ENCODE measurements around the gene SPIRE2. TPM values are rescaled to one million over a fixed set of nuclear protein-coding genes. Genes with fewer than 3 reads are reported as not detected.

Gene SPIRE2
- total RNA-seq, 1 experiment from 2014 or later = 1.0 TPM

DNA sequence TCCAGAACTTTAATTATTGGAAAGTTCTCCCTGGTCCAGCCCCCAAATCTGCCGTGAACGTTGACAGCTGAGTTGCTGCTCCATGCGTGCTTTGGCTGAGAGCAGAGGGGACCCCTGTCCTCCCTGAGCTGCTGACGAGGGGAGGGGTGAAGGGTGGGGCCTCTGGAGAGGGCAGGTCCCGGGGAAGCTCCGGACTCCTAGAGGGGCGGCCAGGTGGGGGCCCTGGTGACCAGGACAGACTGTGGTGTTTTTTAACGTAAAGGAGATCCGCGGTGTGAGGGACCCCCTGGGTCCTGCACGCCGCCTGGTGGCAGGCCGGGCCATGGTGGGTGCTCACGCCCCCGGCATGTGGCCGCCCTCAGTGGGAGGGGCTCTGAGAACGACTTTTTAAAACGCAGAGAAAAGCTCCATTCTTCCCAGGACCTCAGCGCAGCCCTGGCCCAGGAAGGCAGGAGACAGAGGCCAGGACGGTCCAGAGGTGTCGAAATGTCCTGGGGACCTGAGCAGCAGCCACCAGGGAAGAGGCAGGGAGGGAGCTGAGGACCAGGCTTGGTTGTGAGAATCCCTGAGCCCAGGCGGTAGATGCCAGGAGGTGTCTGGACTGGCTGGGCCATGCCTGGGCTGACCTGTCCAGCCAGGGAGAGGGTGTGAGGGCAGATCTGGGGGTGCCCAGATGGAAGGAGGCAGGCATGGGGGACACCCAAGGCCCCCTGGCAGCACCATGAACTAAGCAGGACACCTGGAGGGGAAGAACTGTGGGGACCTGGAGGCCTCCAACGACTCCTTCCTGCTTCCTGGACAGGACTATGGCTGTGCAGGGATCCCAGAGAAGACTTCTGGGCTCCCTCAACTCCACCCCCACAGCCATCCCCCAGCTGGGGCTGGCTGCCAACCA is 90.4 kb downstream of the SPIRE2 start, which contains the start of gene MC1R:
TSS of gene MC1R (plus strand) at position 410 of the 895 bp plus-strand sequence. CDS start at position 807, 397 bp downstream.
- no peaks in the 10 kb centered on the region for H3K36me3 ChIP-seq (ENCODE audit: insufficient read depth, low read length)
- peak within 1 kb of the TSS; percentile 62 for H3K9ac ChIP-seq (ENCODE audit: low read length)
- peaks cover 18% of the 10 kb centered on the region for H4K20me1 ChIP-seq (ENCODE audit: insufficient read depth, low read depth, low read length)
- H3K27ac ChIP-seq (ENCODE audit: low read length) = peak within 1 kb of the TSS; percentile 59
- H3K9me2 ChIP-seq (replicated peaks; ENCODE audit: insufficient read depth, low read length) = no peaks in the 10 kb centered on the region
- peak within 1 kb of the TSS; percentile 46; the same call in 1 of the 2 replicates for H3K4me3 ChIP-seq (ENCODE audit: low read length)
- H3K4me1 ChIP-seq (ENCODE audit: low read length) = peaks cover 45% of the 10 kb centered on the region
- H2AFZ ChIP-seq (ENCODE audit: low read length) = peak within 1 kb of the TSS; percentile 44; the same call in 1 of the 2 replicates
- H3K27me3 ChIP-seq (ENCODE audit: low read length) = no peaks in the 10 kb centered on the region
- peak; percentile 87 for DNase-seq
- peaks cover 3% of the 10 kb centered on the region for H3K79me2 ChIP-seq (ENCODE audit: low read length)
- no peaks in the 10 kb centered on the region for H3K9me3 ChIP-seq (ENCODE audit: low read length)
- H3K4me2 ChIP-seq (ENCODE audit: low read depth, low read length, poor library complexity, severe bottlenecking) = peak within 1 kb of the TSS; percentile 69

DNA sequence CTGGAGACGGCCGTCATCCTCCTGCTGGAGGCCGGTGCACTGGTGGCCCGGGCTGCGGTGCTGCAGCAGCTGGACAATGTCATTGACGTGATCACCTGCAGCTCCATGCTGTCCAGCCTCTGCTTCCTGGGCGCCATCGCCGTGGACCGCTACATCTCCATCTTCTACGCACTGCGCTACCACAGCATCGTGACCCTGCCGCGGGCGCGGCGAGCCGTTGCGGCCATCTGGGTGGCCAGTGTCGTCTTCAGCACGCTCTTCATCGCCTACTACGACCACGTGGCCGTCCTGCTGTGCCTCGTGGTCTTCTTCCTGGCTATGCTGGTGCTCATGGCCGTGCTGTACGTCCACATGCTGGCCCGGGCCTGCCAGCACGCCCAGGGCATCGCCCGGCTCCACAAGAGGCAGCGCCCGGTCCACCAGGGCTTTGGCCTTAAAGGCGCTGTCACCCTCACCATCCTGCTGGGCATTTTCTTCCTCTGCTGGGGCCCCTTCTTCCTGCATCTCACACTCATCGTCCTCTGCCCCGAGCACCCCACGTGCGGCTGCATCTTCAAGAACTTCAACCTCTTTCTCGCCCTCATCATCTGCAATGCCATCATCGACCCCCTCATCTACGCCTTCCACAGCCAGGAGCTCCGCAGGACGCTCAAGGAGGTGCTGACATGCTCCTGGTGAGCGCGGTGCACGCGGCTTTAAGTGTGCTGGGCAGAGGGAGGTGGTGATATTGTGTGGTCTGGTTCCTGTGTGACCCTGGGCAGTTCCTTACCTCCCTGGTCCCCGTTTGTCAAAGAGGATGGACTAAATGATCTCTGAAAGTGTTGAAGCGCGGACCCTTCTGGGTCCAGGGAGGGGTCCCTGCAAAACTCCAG is 91.5 kb downstream of the SPIRE2 start:
- Histone ChIP-seq H3K27me3 (ENCODE audit: low read length) (no peaks in the 10 kb centered on the region), H3K4me1 (ENCODE audit: low read length) (peaks cover 55% of the 10 kb centered on the region)

DNA sequence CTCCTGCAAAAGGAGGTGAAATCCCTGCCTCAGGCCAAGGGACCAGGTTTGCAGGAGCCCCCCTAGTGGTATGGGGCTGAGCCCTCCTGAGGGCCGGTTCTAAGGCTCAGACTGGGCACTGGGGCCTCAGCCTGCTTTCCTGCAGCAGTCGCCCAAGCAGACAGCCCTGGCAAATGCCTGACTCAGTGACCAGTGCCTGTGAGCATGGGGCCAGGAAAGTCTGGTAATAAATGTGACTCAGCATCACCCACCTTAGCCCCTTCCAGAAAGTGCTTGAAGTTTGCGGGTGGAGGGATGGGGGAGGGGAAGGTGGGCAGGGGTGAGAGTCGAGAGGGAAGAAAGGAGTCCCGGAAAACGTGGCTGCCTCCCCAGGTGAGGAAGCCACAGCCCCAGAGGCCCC is 92.4 kb downstream of the SPIRE2 start:
- Histone ChIP-seq H3K27me3 (ENCODE audit: low read length) (no peaks in the 10 kb centered on the region), H3K27ac (ENCODE audit: low read length) (no peak overlapping the region), H3K79me2 (ENCODE audit: low read length) (peaks cover 12% of the 10 kb centered on the region), H3K9me3 (ENCODE audit: low read length) (no peaks in the 10 kb centered on the region), H3K9ac (ENCODE audit: low read length) (peak overlapping the region; percentile 20; the same call in 1 of the 2 replicates), H3K4me2 (ENCODE audit: low read depth, low read length, poor library complexity, severe bottlenecking) (no peak overlapping the region), H3K36me3 (ENCODE audit: insufficient read depth, low read length) (no peaks in the 10 kb centered on the region), H3K4me1 (ENCODE audit: low read length) (peaks cover 63% of the 10 kb centered on the region), H2AFZ (ENCODE audit: low read length) (no peak overlapping the region), H4K20me1 (ENCODE audit: insufficient read depth, low read depth, low read length) (peaks cover 25% of the 10 kb centered on the region), H3K4me3 (ENCODE audit: low read length) (no peak overlapping the region), H3K9me2 (replicated peaks; ENCODE audit: insufficient read depth, low read length) (no peaks in the 10 kb centered on the region)
- no peak for DNase-seq

More for the DNA sequence above, 91.5 kb downstream of the SPIRE2 start:
- no peak overlapping the region for H3K9ac ChIP-seq (ENCODE audit: low read length)
- H3K4me2 ChIP-seq (ENCODE audit: low read depth, low read length, poor library complexity, severe bottlenecking) = no peak overlapping the region
- DNase-seq = no peak
- peaks cover 25% of the 10 kb centered on the region for H4K20me1 ChIP-seq (ENCODE audit: insufficient read depth, low read depth, low read length)
- H3K9me3 ChIP-seq (ENCODE audit: low read length) = no peaks in the 10 kb centered on the region
- H3K27ac ChIP-seq (ENCODE audit: low read length) = no peak overlapping the region
- no peaks in the 10 kb centered on the region for H3K9me2 ChIP-seq (replicated peaks; ENCODE audit: insufficient read depth, low read length)
- no peaks in the 10 kb centered on the region for H3K36me3 ChIP-seq (ENCODE audit: insufficient read depth, low read length)
- no peak overlapping the region for H2AFZ ChIP-seq (ENCODE audit: low read length)
- peaks cover 7% of the 10 kb centered on the region for H3K79me2 ChIP-seq (ENCODE audit: low read length)
- H3K4me3 ChIP-seq (ENCODE audit: low read length) = no peak overlapping the region

Other genes with a start within 250 kb of the SPIRE2 start
- 0.87 and 1.7 TPM in 2 replicates for gene DPEP1, start 214.8 kb upstream of the SPIRE2 start, total RNA-seq (2014; rRNA removed; shearing (Covaris generic); ENCODE audit: low replicate concordance)
- 35.3 and 52.4 TPM in 2 replicates for gene CHMP1A, start 170.8 kb upstream of the SPIRE2 start, total RNA-seq (2014; rRNA removed; shearing (Covaris generic); ENCODE audit: low replicate concordance)
- gene SPATA33, start 170.6 kb upstream of the SPIRE2 start, total RNA-seq (2014; rRNA removed; shearing (Covaris generic); ENCODE audit: low replicate concordance) = 5.1 and 5.3 TPM in 2 replicates
- gene CDK10, start 141.8 kb upstream of the SPIRE2 start, total RNA-seq (2014; rRNA removed; shearing (Covaris generic); ENCODE audit: low replicate concordance) = 25.6 and 61.6 TPM in 2 replicates
- 4.7 and 14.8 TPM in 2 replicates for gene SPATA2L, start 126.8 kb upstream of the SPIRE2 start, total RNA-seq (2014; rRNA removed; shearing (Covaris generic); ENCODE audit: low replicate concordance)
- 4.8 and 5.6 TPM in 2 replicates for gene VPS9D1, start 107.6 kb upstream of the SPIRE2 start, total RNA-seq (2014; rRNA removed; shearing (Covaris generic); ENCODE audit: low replicate concordance)
- gene ZNF276, start 106.9 kb upstream of the SPIRE2 start, total RNA-seq (2014; rRNA removed; shearing (Covaris generic); ENCODE audit: low replicate concordance) = 21.8 and 41.5 TPM in 2 replicates
- 49.3 and 57.3 TPM in 2 replicates for gene FANCA, start 11.8 kb upstream of the SPIRE2 start, total RNA-seq (2014; rRNA removed; shearing (Covaris generic); ENCODE audit: low replicate concordance)
- gene TCF25, start 45.1 kb downstream of the SPIRE2 start, total RNA-seq (2014; rRNA removed; shearing (Covaris generic); ENCODE audit: low replicate concordance) = 71.8 and 125 TPM in 2 replicates
- gene MC1R, start 90.4 kb downstream of the SPIRE2 start, total RNA-seq (2014; rRNA removed; shearing (Covaris generic); ENCODE audit: low replicate concordance) = 3.2 and 4.8 TPM in 2 replicates
- 210 and 405 TPM in 2 replicates for gene TUBB3, start 94.9 kb downstream of the SPIRE2 start, total RNA-seq (2014; rRNA removed; shearing (Covaris generic); ENCODE audit: low replicate concordance)
- 125 and 219 TPM in 2 replicates for gene DEF8, start 120.3 kb downstream of the SPIRE2 start, total RNA-seq (2014; rRNA removed; shearing (Covaris generic); ENCODE audit: low replicate concordance)
- gene DBNDD1, start 191.0 kb downstream of the SPIRE2 start, total RNA-seq (2014; rRNA removed; shearing (Covaris generic); ENCODE audit: low replicate concordance) = 0.43 TPM in 1 of 2 replicates, not detected in the other
- gene PRDM7, start 248.9 kb downstream of the SPIRE2 start, total RNA-seq (2014; rRNA removed; shearing (Covaris generic); ENCODE audit: low replicate concordance) = not detected in 2 replicates